Suprapubic skin (tissue), 4 donors: ENCODE measurements around the gene PON3. TPM values are rescaled to one million over a fixed set of nuclear protein-coding genes. Genes with fewer than 3 reads are reported as not detected.

Source experiments
- DNase-seq, 2 donors: peaks; one replicate each; pipeline ENCODE4 v3.0.0-alpha.2; 2019; ENCODE audit warnings: low spot score in 2 of 2
- H3K27ac ChIP-seq: fragments of 200-600 bp; sonication (generic); one replicate; pipeline ENCODE4 v1.5.1; 2019
- H3K27me3 ChIP-seq: fragments of 200-600 bp; sonication (generic); one replicate; pipeline ENCODE4 v1.5.1; 2019
- H3K36me3 ChIP-seq: fragments of 200-600 bp; sonication (generic); one replicate; pipeline ENCODE4 v1.5.1; 2019
- H3K4me1 ChIP-seq: fragments of 200-600 bp; sonication (generic); one replicate; pipeline ENCODE4 v1.5.1; 2019
- H3K4me3 ChIP-seq: fragments of 200-600 bp; sonication (generic); one replicate; pipeline ENCODE4 v1.5.1; 2019; ENCODE audit warnings: mild to moderate bottlenecking
- H3K9me3 ChIP-seq: fragments of 200-600 bp; sonication (generic); one replicate; pipeline ENCODE4 v1.5.1; 2019
- CTCF ChIP-seq, 2 donors: fragments of 200-600 bp in 1 of 2; fragments of 450-650 bp in 1 of 2; sonication (generic) in 1 of 2; IDR thresholded peaks; one replicate each; pipeline ENCODE4 v1.5.1; 2016 to 2019; ENCODE audit warnings: antibody characterized with exemption in 2 of 2, mild to moderate bottlenecking in 1 of 2, moderate library complexity in 1 of 2
- EP300 ChIP-seq: sonication (generic); formaldehyde crosslinking; IDR thresholded peaks from one replicate; pipeline ENCODE4 v1.6.1; 2017; ENCODE audit warnings: antibody characterized with exemption
- POLR2A ChIP-seq, 2 donors: fragments of 450-650 bp; IDR thresholded peaks; one replicate each; pipeline ENCODE4 v1.6.1; 2017; ENCODE audit warnings: antibody characterized with exemption in 2 of 2, mild to moderate bottlenecking in 2 of 2, moderate library complexity in 2 of 2
- POLR2AphosphoS5 ChIP-seq, 3 donors: sonication (generic); formaldehyde crosslinking; IDR thresholded peaks; one replicate each; pipeline ENCODE4 v1.6.1; 2017; ENCODE audit warnings: antibody characterized with exemption in 3 of 3
- WGBS: methylation state at CpG from one replicate; pipeline ENCODE4 v1.1.5; 2018; 5-methylcytosine and 5-hydroxymethylcytosine counted together
- total RNA-seq, 4 donors: library from RNA; depleted of rRNA; stranded (reverse); fragments of >200 nt; gene quantifications; one replicate each; pipeline ENCODE4 v1.1.0, GENCODE V29; 2016

The PON3 gene
- total RNA-seq, 4 donors from 2014 or later = 2.9 to 14.5 (median 11.7) TPM

DNA sequence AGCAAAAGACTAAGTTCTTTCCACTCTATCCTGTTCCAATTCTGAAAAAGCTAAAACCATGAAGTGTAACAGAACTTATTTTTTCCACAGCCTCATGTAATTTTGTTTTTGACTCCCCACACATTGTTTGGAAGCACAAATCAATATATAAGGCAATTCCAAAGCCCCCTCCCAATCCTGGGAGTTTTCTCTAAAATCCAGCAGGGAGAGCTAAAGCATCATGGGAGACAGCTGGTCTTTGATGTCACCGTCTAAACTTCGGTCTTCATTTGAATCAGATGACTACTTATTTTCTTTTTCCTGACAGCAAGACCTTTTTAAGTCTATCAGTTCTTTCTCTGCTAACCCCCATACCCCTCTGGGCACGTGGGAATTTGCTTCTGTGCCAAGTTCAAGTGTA is 38.6 kb downstream of the PON3 start:
- Histone ChIP-seq H3K36me3 (no peaks in the 10 kb centered on the region), H3K27me3 (no peaks in the 10 kb centered on the region), H3K4me1 (no peaks in the 10 kb centered on the region), H3K27ac (no peak overlapping the region), H3K4me3 (no peak overlapping the region), H3K9me3 (no peaks in the 10 kb centered on the region)
- TF ChIP-seq CTCF (IDR thresholded peaks at IDR 0.05) = no peak
- TF ChIP-seq POLR2AphosphoS5 (IDR thresholded peaks at IDR 0.05) = no peak
- no peak for TF ChIP-seq POLR2A (IDR thresholded peaks at IDR 0.05)
- TF ChIP-seq EP300 = no peak
- DNase-seq = no peak
- WGBS = 26% methylated on average over 3 of the region's 3 CpGs

- no peak overlapping the region for H3K4me3 ChIP-seq
- no peaks in the 10 kb centered on the region for H3K9me3 ChIP-seq
- 63% methylated on average over 4 of the region's 4 CpGs for WGBS
- no peak for TF ChIP-seq CTCF (IDR thresholded peaks at IDR 0.05)
- H3K27me3 ChIP-seq = no peaks in the 10 kb centered on the region
- no peaks in the 10 kb centered on the region for H3K4me1 ChIP-seq
- DNase-seq = no peak
- H3K27ac ChIP-seq = no peak overlapping the region
- no peaks in the 10 kb centered on the region for H3K36me3 ChIP-seq
These were observed 53.4 kb downstream of the PON3 start for GRCh38 chr7:95342642-95343307.

- WGBS = 84% methylated on average over 3 of the region's 3 CpGs
- Histone ChIP-seq H3K36me3 (no peaks in the 10 kb centered on the region), H3K27ac (no peak overlapping the region), H3K27me3 (no peaks in the 10 kb centered on the region), H3K4me3 (no peak overlapping the region), H3K9me3 (no peaks in the 10 kb centered on the region), H3K4me1 (no peaks in the 10 kb centered on the region)
- no peak for DNase-seq
- TF ChIP-seq POLR2A (IDR thresholded peaks at IDR 0.05) (no peak), EP300 (no peak), CTCF (IDR thresholded peaks at IDR 0.05) (no peak), POLR2AphosphoS5 (IDR thresholded peaks at IDR 0.05) (no peak)
These were observed 54.1 kb downstream of the PON3 start for GRCh38 chr7:95342029-95342428.

DNA sequence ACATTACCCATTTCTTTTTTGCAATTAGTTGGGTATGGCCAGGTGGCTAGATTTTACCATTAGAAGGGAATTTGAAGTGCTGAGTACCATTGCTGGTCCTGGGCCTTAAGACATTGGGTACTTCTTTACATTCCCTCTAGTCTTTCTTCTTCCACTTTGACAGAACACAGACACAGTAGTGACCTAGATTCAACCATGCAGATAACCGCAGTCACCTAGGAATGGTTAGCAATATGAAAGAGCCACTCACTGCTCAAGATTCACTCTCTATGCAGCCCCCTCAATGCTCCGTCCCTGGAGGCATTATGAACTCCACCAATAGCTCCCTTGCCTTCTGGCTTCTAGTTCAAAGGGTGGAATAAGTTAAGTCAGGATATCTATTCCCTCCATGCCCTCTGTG is 55.7 kb downstream of the PON3 start:
- WGBS = 93% methylated on average over 2 of the region's 2 CpGs
- no peaks in the 10 kb centered on the region for H3K9me3 ChIP-seq
- DNase-seq = no peak
- TF ChIP-seq CTCF (IDR thresholded peaks at IDR 0.05) = no peak
- TF ChIP-seq POLR2A (IDR thresholded peaks at IDR 0.05) = no peak
- no peak for TF ChIP-seq EP300
- TF ChIP-seq POLR2AphosphoS5 (IDR thresholded peaks at IDR 0.05) = no peak
- no peak overlapping the region for H3K27ac ChIP-seq
- H3K4me3 ChIP-seq = no peak overlapping the region
- no peaks in the 10 kb centered on the region for H3K4me1 ChIP-seq
- H3K27me3 ChIP-seq = no peaks in the 10 kb centered on the region
- no peaks in the 10 kb centered on the region for H3K36me3 ChIP-seq

DNA sequence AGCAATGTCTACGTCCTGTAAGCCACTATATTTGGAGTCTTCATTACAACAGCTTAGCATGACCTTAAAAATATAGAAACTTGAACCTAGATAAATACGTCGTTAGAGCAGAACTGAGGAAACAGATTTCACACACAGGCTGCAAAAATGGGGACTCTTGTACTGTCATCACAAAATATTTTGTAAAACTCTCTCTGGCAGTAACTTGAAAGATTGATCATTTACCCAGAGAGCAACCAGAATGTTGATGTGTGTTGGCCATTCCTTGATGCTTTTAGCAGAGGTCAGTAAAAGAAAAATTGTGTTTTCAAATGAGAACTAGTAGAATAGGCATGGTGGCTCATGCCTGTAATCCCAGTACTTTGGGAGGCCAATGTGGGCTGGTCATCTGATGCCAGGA is 57.3 kb downstream of the PON3 start:
- WGBS = 91% methylated on average over 3 of the region's 3 CpGs
- no peak for DNase-seq
- Histone ChIP-seq H3K9me3 (no peaks in the 10 kb centered on the region), H3K27ac (no peak overlapping the region), H3K4me3 (no peak overlapping the region), H3K36me3 (no peaks in the 10 kb centered on the region), H3K4me1 (no peaks in the 10 kb centered on the region), H3K27me3 (no peaks in the 10 kb centered on the region)
- TF ChIP-seq POLR2AphosphoS5 (IDR thresholded peaks at IDR 0.05) (no peak), CTCF (IDR thresholded peaks at IDR 0.05) (no peak), EP300 (no peak), POLR2A (IDR thresholded peaks at IDR 0.05) (no peak)
